BJ (cell line): ENCODE data around the gene CHN2. TPM values are rescaled to one million over a fixed set of nuclear protein-coding genes. Genes with fewer than 3 reads are reported as not detected.

ENCODE experiments used
- CTCF ChIA-PET: fragments of 350-600 bp; formaldehyde crosslinking; extraction: SDS; loops from one replicate; lab custom pipeline; 2021; ENCODE audit warnings: antibody characterized with exemption, inconsistent platforms; lab: Yijun Ruan, JAX
- POLR2A ChIA-PET: fragments of 300-600 bp; sonication (Branson Sonifier 250); formaldehyde crosslinking; extraction: SDS; loops from one replicate; lab custom pipeline; 2021; ENCODE audit warnings: antibody characterized with exemption; lab: Charles Lee
- DNase-seq: peaks from one replicate; pipeline ENCODE4 v3.0.0-alpha.2; 2011; ENCODE audit warnings: low read depth
- H3K27me3 ChIP-seq: 2 replicates; pipeline ENCODE4 v1.6.0; 2011; ENCODE audit warnings: low read length; ENCODE audit not compliant: control insufficient read depth, insufficient read depth
- H3K36me3 ChIP-seq: 2 replicates; pipeline ENCODE4 v1.5.1; 2011; ENCODE audit warnings: low read length; ENCODE audit not compliant: control insufficient read depth, insufficient read depth
- H3K4me3 ChIP-seq: 2 replicates; pipeline ENCODE4 v1.5.1; 2011; ENCODE audit warnings: low read depth, mild to moderate bottlenecking, control low read depth, low read length
- CTCF ChIP-seq: IDR thresholded peaks from 2 replicates; pipeline ENCODE4 v1.5.1; 2011; ENCODE audit warnings: low read depth, mild to moderate bottlenecking, control low read depth, inconsistent platforms, low read length, moderate library complexity; ENCODE audit not compliant: insufficient read depth
- polyA plus RNA-seq: library from polyadenylated mRNA; depleted of rRNA; stranded (reverse); fragments of >200 nt; gene quantifications from 2 replicates; pipeline ENCODE4 v1.2.3, GENCODE V29; 2011

CHN2 gene
- polyA plus RNA-seq, 1 experiment, result not detected

GRCh38 chr7:29167721-29168120 lies 26.9 kb upstream of the CHN2 start:
- H3K4me3 ChIP-seq, result no peak overlapping the region
- no peak for DNase-seq
- H3K27me3 ChIP-seq, result no peaks in the 10 kb centered on the region
- TF ChIP-seq CTCF, result no peak
- CTCF ChIA-PET, result no interaction called here
- H3K36me3 ChIP-seq, result no peaks in the 10 kb centered on the region
- POLR2A ChIA-PET, result no interaction called here

GRCh38 chr7:29170781-29171180 lies 23.8 kb upstream of the CHN2 start:
- H3K4me3 ChIP-seq, result no peak overlapping the region
- no peaks in the 10 kb centered on the region for H3K36me3 ChIP-seq
- H3K27me3 ChIP-seq, result no peaks in the 10 kb centered on the region
- no peak for TF ChIP-seq CTCF
- DNase-seq, result no peak
- ChIA-PET POLR2A (no interaction called here), CTCF (interaction anchor here (0.5 kb wide), 1 partner anchor 817 kb away, joined by 4 read pairs; no protein-coding TSS in a partner anchor)

- no peaks in the 10 kb centered on the region for H3K27me3 ChIP-seq
- CTCF ChIA-PET, result interaction anchor here (1.1 kb wide), 1 partner anchor 17 kb away, joined by 5 read pairs; no protein-coding TSS in a partner anchor
- POLR2A ChIA-PET, result no interaction called here
Measured at GRCh38 chr7:29173458-29173857, 21.1 kb upstream of the CHN2 start.

GRCh38 chr7:29177963-29178600 lies 16.5 kb upstream of the CHN2 start:
- CTCF ChIA-PET, result interaction anchor here (3.1 kb wide), 1 partner anchor 11 kb away, joined by 12 read pairs; no protein-coding TSS in a partner anchor
- no peak for TF ChIP-seq CTCF
- POLR2A ChIA-PET, result no interaction called here
- H3K27me3 ChIP-seq, result no peaks in the 10 kb centered on the region
- H3K4me3 ChIP-seq, result no peak overlapping the region
- no peaks in the 10 kb centered on the region for H3K36me3 ChIP-seq
- no peak for DNase-seq

More at GRCh38 chr7:29173458-29173857, 21.1 kb upstream of the CHN2 start:
- Histone ChIP-seq H3K36me3 (no peaks in the 10 kb centered on the region), H3K4me3 (no peak overlapping the region)
- TF ChIP-seq CTCF, result no peak
- DNase-seq, result no peak

- POLR2A ChIA-PET, result no interaction called here
- Histone ChIP-seq H3K4me3 (no peak overlapping the region), H3K27me3 (no peaks in the 10 kb centered on the region), H3K36me3 (no peaks in the 10 kb centered on the region)
- CTCF ChIA-PET, result interaction anchor here (2.4 kb wide), 1 partner anchor 11 kb away, joined by 11 read pairs; no protein-coding TSS in a partner anchor
- no peak for TF ChIP-seq CTCF
- no peak for DNase-seq
Measured at GRCh38 chr7:29179115-29179514, 15.5 kb upstream of the CHN2 start.
